ENCODE results near the gene TTC34. TPM values are rescaled to one million over a fixed set of nuclear protein-coding genes. Genes with fewer than 3 reads are reported as not detected.

The TTC34 gene
- total RNA-seq, 1 experiment from 2014 or later = 1.3 TPM

DNA sequence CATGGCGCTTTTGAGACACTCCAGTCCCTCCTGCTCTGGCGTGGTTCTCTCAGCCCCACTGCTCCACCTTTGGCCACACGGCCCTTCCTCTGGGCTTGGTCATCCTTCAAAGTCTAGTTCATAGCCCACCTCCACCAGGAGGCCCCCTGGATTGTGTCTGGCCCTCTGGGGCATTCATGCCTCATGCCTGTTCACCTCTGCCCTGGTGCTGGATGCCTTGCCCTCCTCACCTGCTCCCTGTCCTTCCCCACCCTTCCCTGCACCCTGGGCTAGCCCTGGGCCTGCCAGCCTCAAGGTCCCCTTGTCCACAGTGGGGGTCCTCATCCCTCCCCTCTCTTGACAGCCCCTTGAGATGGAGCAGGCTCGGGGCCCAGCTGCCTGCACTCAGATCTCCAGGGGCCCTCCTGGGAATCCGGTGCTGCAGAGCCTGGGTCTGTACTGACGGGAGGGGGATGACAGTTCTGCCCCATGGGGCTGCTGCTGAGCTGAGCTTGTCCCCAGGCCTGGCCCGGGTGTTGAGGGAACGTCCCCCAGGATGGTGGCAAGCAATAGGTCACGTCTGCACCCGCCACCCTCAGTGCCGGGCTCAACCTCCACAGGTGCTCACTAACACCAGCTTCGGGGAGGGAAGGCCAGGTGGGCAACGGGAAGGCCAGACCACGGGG lies 196.5 kb downstream of the TTC34 start:
- Histone ChIP-seq H3K9me3 (ENCODE audit: control insufficient read depth in 1 of 2, insufficient read depth in 1 of 2, low read depth in 1 of 2, low read length in 2 of 2) (no peaks in the 10 kb centered on the region), H3K9me2 (ENCODE audit: insufficient read depth) (no peaks in the 10 kb centered on the region), H3K4me1 (ENCODE audit: control insufficient read depth in 1 of 2, insufficient read depth in 2 of 2, low read length in 2 of 2) (no peaks in the 10 kb centered on the region), H3K4me3 (replicated peaks in 1 of 2; ENCODE audit: low read depth in 1 of 2, low read length in 2 of 2) (no peak overlapping the region), H3K4me2 (ENCODE audit: low read length) (no peak overlapping the region), H3K79me2 (ENCODE audit: insufficient read depth, low read length) (no peaks in the 10 kb centered on the region), H3K36me3 (ENCODE audit: control insufficient read depth in 1 of 2, insufficient read depth in 2 of 2, low read length in 2 of 2) (no peaks in the 10 kb centered on the region), H4K20me1 (ENCODE audit: insufficient read depth) (no peaks in the 10 kb centered on the region), H2AFZ (ENCODE audit: low read depth, low read length, poor library complexity, severe bottlenecking) (no peak overlapping the region), H3K27me3 (ENCODE audit: insufficient read depth, low read length) (0 out of 2 replicates have a peak, but pooled peaks cover 5% of the 10 kb centered on the region), H3K9ac (ENCODE audit: low read length) (no peak overlapping the region), H3K27ac (ENCODE audit: low read depth, low read length) (no peak overlapping the region)
- POLR2A ChIA-PET = no interaction called here
- CTCF ChIA-PET = no interaction called here
- BruUV-seq (replicated peaks) = no TSS peak
- ATAC-seq (no peak), DNase-seq (ENCODE audit: low read depth, low spot score) (no peak)
- RAD21 ChIA-PET (ENCODE audit: low non-redundant PET in 1 of 2, low total read pairs in 2 of 2, uncharacterized antibody in 2 of 2, unreplicated experiment in 2 of 2) = no interaction called here
- TF ChIP-seq FOSL1 (IDR thresholded peaks at IDR 0.05; ENCODE audit: low read depth) (no peak), ELF1 (IDR thresholded peaks at IDR 0.05; ENCODE audit: borderline replicate concordance, low read depth) (no peak), RAD21 (IDR thresholded peaks at IDR 0.05; ENCODE audit: low read depth) (no peak), EZH2 (IDR thresholded peaks at IDR 0.05) (no peak), JUND (IDR thresholded peaks at IDR 0.05) (no peak), CEBPB (IDR thresholded peaks at IDR 0.05; ENCODE audit: low read depth) (no peak), YY1 (IDR thresholded peaks at IDR 0.05; ENCODE audit: extremely low read depth, insufficient replicate concordance, low read depth, low read length) (no peak), SP1 (IDR thresholded peaks at IDR 0.05; ENCODE audit: low read depth) (no peak), EGR1 (IDR thresholded peaks at IDR 0.05; ENCODE audit: low read depth) (no peak), TCF7L2 (IDR thresholded peaks at IDR 0.05; ENCODE audit: borderline replicate concordance, extremely low read depth, insufficient read depth, insufficient read length) (no peak), ZNF274 (IDR thresholded peaks at IDR 0.05; ENCODE audit: low read depth, low read length) (no peak), SRF (IDR thresholded peaks at IDR 0.05; ENCODE audit: low read depth) (no peak)
- TF ChIP-seq, protein P1, sequence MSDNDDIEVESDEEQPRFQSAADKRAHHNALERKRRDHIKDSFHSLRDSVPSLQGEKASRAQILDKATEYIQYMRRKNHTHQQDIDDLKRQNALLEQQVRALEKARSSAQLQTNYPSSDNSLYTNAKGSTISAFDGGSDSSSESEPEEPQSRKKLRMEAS (IDR thresholded peaks at IDR 0.05) = no peak
- TF ChIP-seq, protein P2, sequence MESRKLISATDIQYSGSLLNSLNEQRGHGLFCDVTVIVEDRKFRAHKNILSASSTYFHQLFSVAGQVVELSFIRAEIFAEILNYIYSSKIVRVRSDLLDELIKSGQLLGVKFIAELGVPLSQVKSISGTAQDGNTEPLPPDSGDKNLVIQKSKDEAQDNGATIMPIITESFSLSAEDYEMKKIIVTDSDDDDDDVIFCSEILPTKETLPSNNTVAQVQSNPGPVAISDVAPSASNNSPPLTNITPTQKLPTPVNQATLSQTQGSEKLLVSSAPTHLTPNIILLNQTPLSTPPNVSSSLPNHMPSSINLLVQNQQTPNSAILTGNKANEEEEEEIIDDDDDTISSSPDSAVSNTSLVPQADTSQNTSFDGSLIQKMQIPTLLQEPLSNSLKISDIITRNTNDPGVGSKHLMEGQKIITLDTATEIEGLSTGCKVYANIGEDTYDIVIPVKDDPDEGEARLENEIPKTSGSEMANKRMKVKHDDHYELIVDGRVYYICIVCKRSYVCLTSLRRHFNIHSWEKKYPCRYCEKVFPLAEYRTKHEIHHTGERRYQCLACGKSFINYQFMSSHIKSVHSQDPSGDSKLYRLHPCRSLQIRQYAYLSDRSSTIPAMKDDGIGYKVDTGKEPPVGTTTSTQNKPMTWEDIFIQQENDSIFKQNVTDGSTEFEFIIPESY (IDR thresholded peaks at IDR 0.05; ENCODE audit: extremely low read depth, insufficient replicate concordance, low read length) = no peak
- TF ChIP-seq, protein P3, sequence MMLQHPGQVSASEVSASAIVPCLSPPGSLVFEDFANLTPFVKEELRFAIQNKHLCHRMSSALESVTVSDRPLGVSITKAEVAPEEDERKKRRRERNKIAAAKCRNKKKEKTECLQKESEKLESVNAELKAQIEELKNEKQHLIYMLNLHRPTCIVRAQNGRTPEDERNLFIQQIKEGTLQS (IDR thresholded peaks at IDR 0.05) = no peak
- intact Hi-C loops (cut with micrococcal nuclease) = no loop called here
